HUES64 (cell line): ENCODE results near the gene MYBPHL.
"Not testable (repeated sequence)": the region's sequence is repeated elsewhere in the genome, so short reads cannot be mapped to it uniquely, and the experiment has no call there.

ENCODE experiments used
- H3K27ac ChIP-seq: 2 replicates; pipeline ENCODE4 v1.7.0; 2013; ENCODE audit warnings: low read depth, low read length, inconsistent platforms
- H3K27me3 ChIP-seq: 2 replicates; pipeline ENCODE4 v1.6.1; 2013; ENCODE audit warnings: mild to moderate bottlenecking, low read length; ENCODE audit not compliant: insufficient read depth
- H3K36me3 ChIP-seq: 2 replicates; pipeline ENCODE4 v1.6.1; 2013; ENCODE audit warnings: mild to moderate bottlenecking, low read length; ENCODE audit not compliant: insufficient read depth
- H3K4me1 ChIP-seq: 2 replicates; pipeline ENCODE4 v1.6.1; 2013; ENCODE audit warnings: mild to moderate bottlenecking, low read length, moderate library complexity; ENCODE audit not compliant: insufficient read depth
- H3K4me3 ChIP-seq: 2 replicates; pipeline ENCODE4 v1.5.1; 2013; ENCODE audit warnings: mild to moderate bottlenecking, low read length, moderate library complexity
- H3K9ac ChIP-seq: 2 replicates; pipeline ENCODE4 v1.6.1; 2013; ENCODE audit warnings: mild to moderate bottlenecking, low read depth, low read length
- H3K9me3 ChIP-seq: 2 replicates; pipeline ENCODE4 v1.6.1; 2013; ENCODE audit warnings: low read depth, low read length; ENCODE audit not compliant: insufficient read depth
- WGBS: fragments of 150-250, 120-280 bp; methylation state at CpG from one replicate; pipeline ENCODE4 v1.1.7; 2013; ENCODE audit warnings: missing lambda C conversion rate; 5-methylcytosine and 5-hydroxymethylcytosine counted together

The MYBPHL gene

GRCh38 chr1:109305991-109306390, 820 bp downstream of the MYBPHL start:
- H3K9me3 ChIP-seq, H3K36me3 ChIP-seq, H3K9ac ChIP-seq, H3K4me1 ChIP-seq, H3K4me3 ChIP-seq, H3K27ac ChIP-seq, H3K27me3 ChIP-seq: not testable (repeated sequence)
- WGBS = 52% methylated on average over 9 of the region's 10 CpGs

GRCh38 chr1:109304226-109304920, 2.4 kb downstream of the MYBPHL start:
- H3K9ac ChIP-seq = no peak overlapping the region
- WGBS = 83% methylated on average over 8 of the region's 8 CpGs
- no peaks in the 10 kb centered on the region for H3K27me3 ChIP-seq
- no peaks in the 10 kb centered on the region for H3K9me3 ChIP-seq
- no peak overlapping the region for H3K27ac ChIP-seq
- H3K36me3 ChIP-seq = no peaks in the 10 kb centered on the region
- H3K4me1 ChIP-seq = peaks cover 7% of the 10 kb centered on the region; the same call in 1 of the 2 replicates
- no peak overlapping the region for H3K4me3 ChIP-seq

GRCh38 chr1:109301874-109302273, 4.9 kb downstream of the MYBPHL start:
- Histone ChIP-seq H3K36me3 (no peaks in the 10 kb centered on the region), H3K9ac (no peak overlapping the region), H3K27ac (no peak overlapping the region), H3K4me3 (no peak overlapping the region), H3K4me1 (no peaks in the 10 kb centered on the region), H3K9me3 (no peaks in the 10 kb centered on the region), H3K27me3 (no peaks in the 10 kb centered on the region)
- WGBS = 93% methylated on average over 5 of the region's 5 CpGs

DNA sequence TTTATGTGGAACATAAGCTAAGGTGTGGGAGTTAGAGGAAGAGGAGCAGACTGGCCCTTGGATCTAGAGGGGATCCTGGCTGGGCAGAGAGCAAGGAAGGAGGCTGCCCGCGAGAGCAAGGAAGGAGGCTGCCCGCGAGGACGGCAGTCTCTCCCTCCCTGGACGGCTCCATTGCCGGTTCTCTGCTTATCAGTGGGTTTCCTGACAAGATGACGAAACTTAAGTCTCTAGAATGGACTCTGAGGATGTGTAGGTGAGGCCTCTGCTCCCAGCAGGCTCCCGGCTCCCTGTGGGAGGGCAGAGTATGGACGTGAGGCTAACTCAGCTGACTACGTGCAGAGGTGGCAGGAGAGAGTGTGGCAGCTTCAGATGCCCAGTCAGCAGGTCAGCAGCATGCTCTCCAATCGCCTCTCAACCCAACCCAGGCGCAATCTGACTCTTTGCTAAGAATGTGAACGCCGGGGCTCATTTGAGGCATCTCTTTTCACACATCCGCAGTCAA, 6.1 kb downstream of the MYBPHL start:
- Histone ChIP-seq H3K27ac (no peak overlapping the region), H3K4me3 (no peak overlapping the region), H3K9ac (no peak overlapping the region), H3K4me1 (no peaks in the 10 kb centered on the region), H3K27me3 (no peaks in the 10 kb centered on the region), H3K36me3 (no peaks in the 10 kb centered on the region), H3K9me3 (no peaks in the 10 kb centered on the region)
- WGBS = 83% methylated on average over 16 of the region's 16 CpGs

DNA sequence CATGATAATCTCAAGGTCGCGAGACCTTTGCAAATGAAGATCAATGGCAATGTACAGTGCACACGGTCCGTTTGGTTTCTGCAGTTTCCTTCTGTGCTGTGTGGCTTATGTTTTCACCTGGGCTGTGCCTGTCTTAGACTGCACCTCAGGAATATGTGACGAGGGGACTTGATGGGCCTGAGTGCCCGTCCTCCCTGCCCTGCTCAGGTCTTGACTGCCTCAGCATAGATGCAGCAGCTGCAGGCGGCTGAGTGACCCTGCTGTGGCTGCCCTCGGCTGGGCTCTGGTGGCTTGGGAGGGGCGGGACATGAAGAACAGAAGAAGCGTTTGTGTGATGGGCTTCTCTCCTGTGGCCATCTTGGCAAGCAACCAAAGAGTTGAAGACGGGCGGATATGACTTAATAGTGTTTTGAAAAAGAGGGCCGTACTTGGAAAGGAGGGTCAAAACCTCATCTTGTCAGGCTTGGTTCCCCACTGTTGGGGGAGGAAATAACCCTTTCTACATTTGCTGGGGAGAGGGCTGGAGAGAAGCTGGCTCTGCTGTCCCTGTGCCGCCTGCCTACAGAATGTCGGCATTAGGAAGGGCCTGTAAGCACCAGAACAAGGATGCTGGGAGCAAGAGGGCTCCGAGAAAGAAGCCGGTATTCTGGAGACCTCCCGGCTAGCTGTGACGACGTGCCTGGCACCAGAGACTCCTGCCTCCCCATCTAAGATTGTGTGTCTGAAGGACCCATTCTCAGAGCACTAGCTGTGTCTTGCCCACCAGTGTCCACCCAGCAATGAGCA, 7.1 kb downstream of the MYBPHL start:
- H3K27ac ChIP-seq = no peak overlapping the region
- H3K4me1 ChIP-seq = no peaks in the 10 kb centered on the region
- no peaks in the 10 kb centered on the region for H3K36me3 ChIP-seq
- no peaks in the 10 kb centered on the region for H3K9me3 ChIP-seq
- H3K27me3 ChIP-seq = no peaks in the 10 kb centered on the region
- H3K4me3 ChIP-seq = no peak overlapping the region
- WGBS = 89% methylated on average over 20 of the region's 20 CpGs
- H3K9ac ChIP-seq = no peak overlapping the region

DNA sequence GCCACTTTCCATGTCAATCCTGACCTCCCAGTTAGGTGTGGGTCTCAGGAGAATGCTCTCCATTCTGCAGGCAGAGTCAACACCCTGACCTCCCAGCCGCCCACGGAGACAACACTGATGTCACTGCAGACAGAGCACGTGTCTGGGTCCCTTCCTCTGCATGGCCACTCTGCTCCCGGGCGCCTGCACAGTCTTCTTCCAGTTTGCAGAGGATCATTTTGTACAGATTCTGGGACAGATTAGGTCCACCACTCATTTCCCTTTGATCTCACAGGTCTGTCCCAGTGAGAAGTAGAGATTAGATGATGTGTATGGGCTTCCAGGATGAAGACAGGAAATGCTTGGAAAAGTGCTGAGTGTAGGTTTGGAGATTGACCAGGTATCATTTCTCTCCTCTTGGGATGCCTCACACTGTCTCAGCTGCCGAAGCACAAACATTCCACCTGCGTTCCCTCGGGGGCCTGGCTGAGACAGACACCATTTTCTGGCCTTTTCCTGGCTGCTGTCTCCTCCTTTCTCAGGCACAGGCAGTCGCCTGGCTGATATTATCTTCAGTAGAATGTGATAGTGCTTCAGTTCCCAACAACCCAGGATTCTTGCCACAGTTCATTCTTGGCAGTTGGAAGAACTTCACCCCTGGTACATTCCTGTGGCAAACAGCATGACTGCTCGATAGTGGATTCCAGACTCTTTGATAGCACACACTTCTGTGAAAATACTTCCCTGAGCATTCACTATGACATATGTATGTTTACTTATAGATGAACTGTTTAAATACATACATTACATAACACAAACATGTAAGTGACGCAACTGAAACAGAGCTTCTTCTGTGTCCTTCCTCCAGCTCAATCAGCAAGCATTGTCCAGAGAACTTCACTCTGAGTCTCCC, 7.9 kb downstream of the MYBPHL start:
- H3K27me3 ChIP-seq = no peaks in the 10 kb centered on the region
- no peaks in the 10 kb centered on the region for H3K4me1 ChIP-seq
- no peak overlapping the region for H3K9ac ChIP-seq
- H3K4me3 ChIP-seq = no peak overlapping the region
- 87% methylated on average over 11 of the region's 11 CpGs for WGBS
- no peaks in the 10 kb centered on the region for H3K36me3 ChIP-seq
- no peaks in the 10 kb centered on the region for H3K9me3 ChIP-seq
- no peak overlapping the region for H3K27ac ChIP-seq

- no peak overlapping the region for H3K4me3 ChIP-seq
Measured at GRCh38 chr1:109296782-109297181, 10.0 kb downstream of the MYBPHL start.

DNA sequence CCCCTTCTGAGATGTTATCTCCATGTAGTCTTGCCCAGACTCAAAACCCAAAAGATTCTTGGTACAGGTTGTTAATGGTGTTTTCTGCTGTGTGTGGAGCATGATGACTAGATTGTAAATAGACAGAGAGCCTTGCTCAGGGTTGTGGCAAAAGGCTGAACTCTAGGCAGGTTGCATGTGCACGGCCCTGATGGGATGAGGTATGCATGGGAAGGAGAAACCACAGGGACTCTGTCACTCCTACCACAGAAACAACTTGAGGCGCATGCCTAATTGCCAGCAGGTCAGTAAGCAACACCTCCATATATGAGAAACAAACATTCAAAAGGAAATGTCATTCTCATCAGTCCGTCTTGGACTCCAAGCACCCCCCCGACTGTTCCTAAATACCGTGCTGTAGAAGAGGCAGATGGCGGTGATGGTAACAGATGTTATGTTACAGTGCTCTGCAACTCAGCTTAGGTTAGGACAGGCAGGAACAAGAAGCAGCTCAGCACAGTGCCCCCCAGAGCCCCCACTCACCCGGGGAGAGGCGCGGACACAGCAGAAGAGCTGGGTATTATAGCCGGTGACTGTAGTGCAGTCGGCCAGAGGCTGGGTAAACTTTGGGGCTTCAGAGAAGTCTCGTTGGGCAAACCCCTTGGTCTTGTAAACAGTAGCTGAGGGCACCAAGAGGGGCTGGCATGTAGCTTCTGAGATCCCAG, 10.9 kb downstream of the MYBPHL start:
- Histone ChIP-seq H3K36me3 (no peaks in the 10 kb centered on the region), H3K27me3 (no peaks in the 10 kb centered on the region), H3K4me3 (no peak overlapping the region), H3K9ac (no peak overlapping the region), H3K9me3 (no peaks in the 10 kb centered on the region), H3K27ac (no peak overlapping the region), H3K4me1 (0 out of 2 replicates have a peak, but pooled peaks cover 3% of the 10 kb centered on the region)
- 80% methylated on average over 12 of the region's 12 CpGs for WGBS

More at GRCh38 chr1:109296782-109297181, 10.0 kb downstream of the MYBPHL start:
- Histone ChIP-seq H3K27me3 (no peaks in the 10 kb centered on the region), H3K27ac (no peak overlapping the region), H3K4me1 (0 out of 2 replicates have a peak, but pooled peaks cover 3% of the 10 kb centered on the region), H3K36me3 (no peaks in the 10 kb centered on the region), H3K9me3 (no peaks in the 10 kb centered on the region), H3K9ac (no peak overlapping the region)
- WGBS = 94% methylated on average over 16 of the region's 16 CpGs

GRCh38 chr1:109294481-109294880, 12.3 kb downstream of the MYBPHL start:
- H3K27me3 ChIP-seq = no peaks in the 10 kb centered on the region
- H3K9me3 ChIP-seq = no peaks in the 10 kb centered on the region
- no peak overlapping the region for H3K27ac ChIP-seq
- H3K36me3 ChIP-seq = no peaks in the 10 kb centered on the region
- no peak overlapping the region for H3K9ac ChIP-seq
- 0 out of 2 replicates have a peak, but pooled peaks cover 3% of the 10 kb centered on the region for H3K4me1 ChIP-seq
- no peak overlapping the region for H3K4me3 ChIP-seq
- 93% methylated on average over 3 of the region's 4 CpGs for WGBS

DNA sequence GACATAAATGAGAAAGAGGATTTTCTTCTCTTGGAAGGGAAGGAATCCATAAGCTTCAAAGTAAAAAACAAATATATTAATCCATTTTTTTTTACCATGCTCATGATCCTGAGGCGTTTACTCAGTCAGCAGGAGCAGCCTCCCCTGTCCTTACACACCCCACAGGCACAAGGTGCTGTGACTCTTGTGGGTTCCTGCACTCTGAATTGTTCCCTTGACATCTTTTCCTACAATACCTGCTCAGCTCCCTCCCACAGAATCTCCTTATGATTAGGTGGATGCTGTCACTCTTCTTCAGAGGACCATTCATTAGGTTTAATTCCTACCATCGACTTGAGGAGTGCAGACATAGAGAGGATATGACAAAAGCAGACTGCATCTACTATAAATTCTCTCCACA, 13.8 kb downstream of the MYBPHL start:
- H3K27ac ChIP-seq = no peak overlapping the region
- 0 out of 2 replicates have a peak, but pooled peaks cover 3% of the 10 kb centered on the region for H3K4me1 ChIP-seq
- 92% methylated on average over 2 of the region's 2 CpGs for WGBS
- H3K27me3 ChIP-seq = no peaks in the 10 kb centered on the region
- no peak overlapping the region for H3K9ac ChIP-seq
- no peak overlapping the region for H3K4me3 ChIP-seq
- H3K36me3 ChIP-seq = no peaks in the 10 kb centered on the region
- H3K9me3 ChIP-seq = no peaks in the 10 kb centered on the region
